Subcutaneous adipose tissue (tissue), 4 donors: Measurements from ENCODE around the gene TNFAIP1. TPM values are rescaled to one million over a fixed set of nuclear protein-coding genes. Genes with fewer than 3 reads are reported as not detected.

Source experiments
- total RNA-seq, 4 donors: library from RNA; depleted of rRNA; stranded (reverse); fragments of >200 nt; gene quantifications; one replicate each; pipeline ENCODE4 v1.1.0, GENCODE V29; 2016
- TF ChIP-seq, protein P1 (sequence below): fragments of 450-650 bp; IDR thresholded peaks from one replicate; pipeline ENCODE4 v1.5.1; 2016; ENCODE audit warnings: low read depth, mild to moderate bottlenecking, control low read depth, antibody characterized with exemption, moderate library complexity

TNFAIP1 gene
- total RNA-seq, 4 donors from 2014 or later: 14.8 to 31.8 (median 21.4) TPM

DNA sequence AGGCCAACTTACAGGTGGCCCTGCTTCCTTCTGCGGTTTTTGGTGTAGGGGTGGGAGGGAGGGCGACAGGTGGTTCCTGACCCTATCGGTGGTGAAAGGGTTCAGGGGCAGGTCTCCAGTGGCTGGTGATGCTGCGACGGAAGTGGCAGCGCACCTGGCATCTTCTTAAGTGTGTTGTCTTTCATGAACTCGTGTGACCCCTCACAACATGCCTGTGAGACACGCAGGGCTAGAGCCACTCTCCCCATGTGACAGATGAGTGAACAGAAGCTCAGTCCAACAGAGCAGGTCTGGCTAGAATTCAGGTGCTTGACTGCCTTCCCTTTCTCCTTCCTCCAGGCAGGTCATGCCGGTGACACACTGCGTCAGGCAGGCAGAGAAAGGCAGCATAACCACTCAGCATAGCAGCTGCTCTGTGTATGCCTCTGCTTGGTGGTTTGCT lies 8.0 kb downstream of the TNFAIP1 start:
- TF ChIP-seq, protein P1, sequence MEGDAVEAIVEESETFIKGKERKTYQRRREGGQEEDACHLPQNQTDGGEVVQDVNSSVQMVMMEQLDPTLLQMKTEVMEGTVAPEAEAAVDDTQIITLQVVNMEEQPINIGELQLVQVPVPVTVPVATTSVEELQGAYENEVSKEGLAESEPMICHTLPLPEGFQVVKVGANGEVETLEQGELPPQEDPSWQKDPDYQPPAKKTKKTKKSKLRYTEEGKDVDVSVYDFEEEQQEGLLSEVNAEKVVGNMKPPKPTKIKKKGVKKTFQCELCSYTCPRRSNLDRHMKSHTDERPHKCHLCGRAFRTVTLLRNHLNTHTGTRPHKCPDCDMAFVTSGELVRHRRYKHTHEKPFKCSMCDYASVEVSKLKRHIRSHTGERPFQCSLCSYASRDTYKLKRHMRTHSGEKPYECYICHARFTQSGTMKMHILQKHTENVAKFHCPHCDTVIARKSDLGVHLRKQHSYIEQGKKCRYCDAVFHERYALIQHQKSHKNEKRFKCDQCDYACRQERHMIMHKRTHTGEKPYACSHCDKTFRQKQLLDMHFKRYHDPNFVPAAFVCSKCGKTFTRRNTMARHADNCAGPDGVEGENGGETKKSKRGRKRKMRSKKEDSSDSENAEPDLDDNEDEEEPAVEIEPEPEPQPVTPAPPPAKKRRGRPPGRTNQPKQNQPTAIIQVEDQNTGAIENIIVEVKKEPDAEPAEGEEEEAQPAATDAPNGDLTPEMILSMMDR: no peak

DNA sequence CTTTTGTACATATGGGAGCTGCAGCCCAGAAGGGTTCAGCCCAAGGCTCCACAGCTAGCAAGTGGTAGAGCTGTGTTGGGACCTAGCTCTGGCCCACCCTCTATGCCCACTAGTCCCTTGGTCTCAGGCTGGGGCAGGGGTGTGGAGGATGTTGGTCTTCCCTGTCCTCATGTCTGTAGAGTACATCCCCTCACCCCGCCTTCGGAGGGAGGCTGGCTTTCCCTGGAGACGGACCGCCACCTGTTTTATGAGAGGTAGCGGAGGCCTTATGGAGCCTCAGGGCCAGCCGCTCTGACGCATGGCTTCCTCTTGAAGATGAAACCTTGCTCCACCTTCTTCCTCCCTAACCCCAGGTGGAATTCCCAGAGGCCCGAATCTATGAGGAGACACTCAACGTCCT lies 8.4 kb downstream of the TNFAIP1 start:
- TF ChIP-seq, protein P1: no peak

DNA sequence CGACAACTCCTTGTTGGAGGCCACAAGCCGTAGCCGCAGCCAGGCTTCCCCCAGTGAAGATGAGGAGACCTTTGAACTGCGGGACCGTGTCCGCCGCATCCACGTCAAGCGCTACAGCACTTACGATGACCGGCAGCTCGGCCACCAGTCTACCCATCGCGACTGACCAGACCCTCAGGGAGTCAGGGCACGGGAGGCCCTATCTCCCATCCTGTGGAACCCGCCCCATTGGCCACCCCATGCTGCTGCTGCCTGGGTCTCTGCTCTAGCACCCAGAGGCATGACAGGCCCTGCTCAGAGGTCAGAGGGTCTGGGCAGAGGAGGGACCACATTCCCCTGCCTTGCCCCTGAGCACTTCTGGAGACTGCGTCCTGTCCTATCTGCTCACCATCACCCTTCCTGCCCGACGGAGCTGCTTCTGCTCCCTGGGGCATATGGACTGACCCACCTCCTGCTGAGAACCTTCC lies 8.9 kb downstream of the TNFAIP1 start:
- TF ChIP-seq, protein P1: no peak

DNA sequence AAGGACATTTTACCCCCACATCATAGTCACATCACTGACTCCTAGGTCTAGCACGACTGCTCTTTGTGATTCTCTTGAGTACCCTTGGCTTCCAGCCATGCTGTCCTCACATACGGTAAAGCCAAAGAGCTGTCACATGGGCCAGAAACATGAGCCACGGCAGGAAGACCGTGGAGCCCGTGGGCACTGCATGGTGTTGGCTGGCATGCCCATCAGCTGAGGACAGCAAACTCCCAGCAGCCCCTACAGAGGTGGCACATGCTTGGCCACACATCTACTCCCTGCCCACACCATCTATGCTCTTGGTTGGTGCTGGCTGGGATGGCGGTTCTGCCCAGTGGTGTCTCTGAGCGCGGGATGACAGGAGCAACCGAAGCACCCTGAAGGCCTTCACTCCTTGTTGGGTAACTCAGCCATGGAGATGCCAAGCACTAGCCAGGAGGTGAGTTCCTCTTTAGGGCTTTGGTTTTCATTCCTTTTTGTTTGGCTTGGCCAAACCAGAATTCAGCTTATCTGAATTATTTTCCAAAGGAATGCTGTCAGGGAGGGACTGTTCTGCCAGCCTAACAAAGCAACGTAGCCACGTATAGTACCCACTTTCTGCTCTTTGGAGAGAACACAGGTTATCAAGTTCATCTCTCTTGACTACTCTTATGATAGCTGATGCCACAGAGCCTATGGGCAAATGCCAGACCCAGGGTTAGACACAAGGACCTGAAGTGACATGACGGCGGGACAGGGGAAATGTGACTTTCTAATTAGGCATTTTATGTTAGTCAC lies 10.0 kb downstream of the TNFAIP1 start:
- TF ChIP-seq, protein P1: no peak

DNA sequence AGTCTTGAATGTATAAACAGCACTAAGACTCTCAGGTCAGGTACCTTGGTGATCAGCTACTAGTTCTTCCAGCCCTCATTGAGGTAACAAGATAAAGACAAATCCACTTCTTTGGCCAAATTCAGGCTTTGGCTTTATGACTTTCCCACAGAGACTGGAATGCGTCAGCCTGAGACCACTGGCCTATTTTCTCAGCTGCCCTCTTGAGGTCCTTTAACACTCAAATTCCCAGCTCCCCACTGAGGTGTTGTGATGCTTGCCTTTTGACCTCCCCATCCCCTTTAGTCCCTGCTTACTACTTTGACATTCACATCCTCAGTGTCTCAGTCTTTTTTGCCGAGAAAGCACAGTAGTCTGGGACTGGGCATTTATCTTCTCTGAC lies 10.6 kb downstream of the TNFAIP1 start:
- TF ChIP-seq, protein P1: no peak

DNA sequence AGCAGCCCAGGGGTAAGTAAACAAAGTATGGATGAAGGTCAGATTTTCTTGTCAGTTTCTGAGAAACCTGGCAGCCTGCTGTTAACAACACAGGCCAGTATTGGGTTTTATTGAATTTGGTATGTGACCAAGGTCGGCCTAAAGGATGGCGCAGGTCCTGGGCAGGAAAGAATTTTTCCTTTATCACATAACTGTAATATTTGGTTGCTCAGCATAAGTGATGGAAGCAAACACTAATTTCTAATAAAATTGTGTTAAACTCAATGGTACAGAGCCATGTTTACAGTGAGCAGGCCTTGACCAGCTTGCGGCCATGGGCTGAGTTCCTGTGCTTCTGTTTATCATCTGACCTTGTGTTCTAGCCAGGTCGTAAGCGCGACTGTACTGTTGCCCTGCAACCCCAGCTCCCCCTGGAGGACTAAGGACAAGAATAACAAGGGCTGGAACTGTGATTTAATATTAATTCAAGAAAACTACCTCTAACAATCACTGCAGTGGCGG lies 11.2 kb downstream of the TNFAIP1 start:
- TF ChIP-seq, protein P1: no peak

DNA sequence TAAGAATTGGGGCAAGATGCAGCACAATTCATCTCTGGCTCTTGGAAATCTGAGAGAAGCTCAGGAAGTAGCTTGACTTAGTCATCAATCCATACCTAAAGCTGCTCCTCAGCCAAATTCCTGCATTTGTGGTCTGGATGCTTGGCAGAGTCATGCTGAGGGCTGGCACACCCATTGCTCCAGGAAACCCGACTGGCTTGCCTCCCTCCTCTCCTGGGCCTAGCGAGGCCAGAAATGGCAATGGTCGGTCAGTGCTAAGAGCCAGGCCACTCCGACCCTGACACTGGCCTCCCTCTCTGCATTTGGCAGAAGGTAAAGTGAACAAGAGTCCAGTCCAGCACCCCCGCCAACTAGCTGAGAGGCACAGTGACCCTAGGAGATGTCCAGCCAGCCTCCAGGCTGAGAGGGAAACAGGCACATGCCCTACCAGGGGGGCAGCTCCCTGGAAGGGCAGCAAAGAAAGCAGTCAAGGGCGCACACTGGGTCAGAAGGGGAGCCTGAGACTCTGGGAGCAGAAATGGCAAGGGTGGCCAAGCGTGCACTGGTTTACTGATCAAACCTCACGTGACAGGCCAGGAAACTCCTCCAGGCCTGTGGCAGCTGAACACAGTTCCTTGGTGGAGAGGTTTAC lies 11.8 kb downstream of the TNFAIP1 start:
- TF ChIP-seq, protein P1: no peak
